HG03469 (cell line): ENCODE data around the gene AP4B1.

Experiments
- ATAC-seq: cut with Tn5 transposase; IDR thresholded peaks from one replicate; pipeline ENCODE4 v1.9.1; 2021; ENCODE audit warnings: mild to moderate bottlenecking, moderate library complexity, moderate number of reproducible peaks; ENCODE audit not compliant: unreplicated experiment

The AP4B1 gene

GRCh38 chr1:113895961-113896360 lies 8.6 kb downstream of the AP4B1 start:
- ATAC-seq, result no peak

DNA sequence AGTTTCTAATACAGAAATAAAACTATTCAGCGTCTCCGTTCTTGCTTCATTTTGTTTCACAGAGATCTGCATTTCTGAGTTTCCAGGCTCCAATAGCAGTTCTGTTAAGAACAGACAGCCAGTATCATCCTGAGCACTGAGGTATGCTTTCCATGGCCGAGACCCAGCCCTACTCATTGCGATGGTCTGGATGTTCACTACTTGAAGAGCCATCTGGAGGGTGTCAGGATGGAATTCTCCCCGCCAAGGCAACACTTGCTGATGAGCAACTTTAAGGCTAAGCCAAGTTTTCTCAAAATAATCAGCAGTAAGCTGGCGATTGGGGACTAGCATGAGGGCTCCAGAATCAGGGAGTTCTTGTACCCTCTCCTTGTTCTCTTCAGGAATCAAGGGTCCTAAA lies 9.5 kb downstream of the AP4B1 start:
- no peak for ATAC-seq

DNA sequence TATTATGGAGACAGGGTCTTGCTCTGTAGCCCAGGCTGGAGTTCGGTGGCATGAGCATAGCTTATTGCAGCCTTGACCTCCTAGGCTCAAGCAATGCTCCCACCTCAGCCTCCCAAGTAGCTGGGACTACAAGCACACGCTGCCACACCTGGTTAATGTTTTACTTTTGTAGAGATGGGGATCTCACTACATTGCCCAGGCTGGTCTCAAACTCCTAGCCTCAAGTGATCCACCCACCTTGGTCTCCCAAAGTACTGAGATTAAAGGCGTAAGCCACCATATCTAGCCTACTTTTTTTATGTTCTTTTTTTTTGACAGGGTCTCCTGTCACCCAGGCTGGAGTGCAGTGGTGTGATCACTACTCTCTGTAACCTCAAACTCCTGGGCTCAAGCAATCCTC lies 11.3 kb downstream of the AP4B1 start:
- no peak for ATAC-seq

DNA sequence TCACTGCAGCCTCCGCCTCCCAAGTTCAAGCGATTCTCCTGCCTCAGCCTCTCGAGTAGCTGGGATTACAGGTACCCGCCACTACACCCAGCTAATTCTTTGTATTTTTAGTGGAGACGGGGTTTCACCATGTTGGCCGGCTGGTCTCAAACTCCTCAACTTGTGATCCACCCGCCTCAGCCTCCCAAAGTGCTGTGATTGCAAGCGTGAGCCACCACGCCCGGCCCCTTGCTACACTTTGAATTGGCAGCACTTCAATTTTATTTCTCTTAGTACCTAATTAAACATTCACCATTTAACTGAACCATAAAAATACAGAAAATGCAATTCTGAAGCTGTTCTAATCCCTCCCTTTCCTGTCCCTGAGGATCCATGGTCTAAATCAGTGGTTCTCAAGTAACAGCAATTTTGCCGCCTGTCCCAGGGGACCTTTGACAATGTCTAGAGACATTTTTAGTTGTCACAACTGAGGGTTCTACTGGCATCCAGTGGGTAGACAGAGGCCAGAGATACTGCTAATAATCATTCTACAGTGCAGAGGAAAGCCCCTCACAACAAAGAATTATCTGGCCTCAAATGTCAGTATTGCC lies 12.9 kb downstream of the AP4B1 start:
- ATAC-seq, result no peak

DNA sequence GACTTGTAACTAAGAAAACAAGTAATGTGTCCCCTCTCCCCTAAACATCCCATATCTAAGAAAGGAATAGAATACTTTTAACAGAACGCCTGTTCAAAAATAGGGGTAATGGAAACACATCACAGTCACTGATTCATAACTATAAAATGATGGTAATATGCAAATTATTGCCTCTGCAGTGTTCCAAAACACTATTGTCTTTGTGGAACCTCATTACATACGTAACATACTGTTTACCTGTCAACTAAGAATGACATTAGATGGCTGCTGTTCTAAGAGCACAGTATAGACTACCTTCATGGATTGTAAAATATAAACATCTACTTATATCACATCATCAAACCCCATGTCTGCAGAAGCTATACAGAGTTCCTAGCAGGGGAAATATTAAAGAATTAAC lies 13.8 kb downstream of the AP4B1 start:
- ATAC-seq, result no peak

- ATAC-seq, result no peak
Observed at GRCh38 chr1:113887402-113888175, 17.0 kb downstream of the AP4B1 start, which contains the start of gene BCL2L15. BCL2L15 (minus strand) TSS chr1:113887581; CDS start chr1:113887375, 206 bp downstream.

GRCh38 chr1:113886417-113887401 lies 17.9 kb downstream of the AP4B1 start:
- no peak for ATAC-seq

DNA sequence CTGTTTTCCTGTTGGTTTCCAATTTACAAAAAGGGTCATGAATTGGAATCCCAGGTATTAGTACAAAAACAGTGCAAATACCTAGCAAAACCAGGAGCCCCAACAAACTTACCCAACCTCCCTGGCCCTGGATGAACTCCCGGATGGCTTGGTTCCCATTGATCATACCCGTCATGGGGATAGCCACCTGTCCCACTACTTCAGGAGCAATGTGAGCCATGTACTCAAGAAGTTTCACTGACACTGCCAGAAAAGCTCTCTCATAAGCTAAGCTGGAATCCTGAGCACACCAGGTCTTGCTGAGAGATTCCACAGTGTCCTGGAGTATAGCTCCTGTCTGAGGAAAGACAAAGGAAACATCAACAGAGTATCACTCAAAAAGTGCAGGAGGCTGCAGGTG lies 22.9 kb downstream of the AP4B1 start:
- no peak for ATAC-seq

GRCh38 chr1:113879739-113880038 lies 24.9 kb downstream of the AP4B1 start:
- ATAC-seq, result no peak

DNA sequence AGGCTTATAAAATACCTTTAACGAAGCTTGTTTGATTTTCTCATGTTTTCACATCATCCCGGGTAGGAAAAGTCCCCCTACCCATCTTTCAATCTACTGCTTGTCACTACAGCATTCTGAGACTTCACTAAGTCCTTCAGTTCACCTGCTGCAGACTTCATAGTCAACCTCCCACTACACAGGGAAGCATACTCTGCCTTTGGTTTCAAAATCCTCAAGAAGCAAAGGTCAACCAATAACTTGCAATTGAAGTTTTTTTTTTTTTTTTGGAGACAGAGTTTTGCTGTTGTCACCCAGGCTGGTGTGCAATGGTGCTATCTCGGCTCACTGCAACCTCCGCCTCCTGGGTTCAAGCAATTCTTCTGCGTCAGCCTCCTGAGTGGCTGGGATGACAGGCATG lies 28.4 kb downstream of the AP4B1 start:
- ATAC-seq, result no peak

- ATAC-seq, result peak; percentile 23
Observed at GRCh38 chr1:113875714-113876113, 28.9 kb downstream of the AP4B1 start.

DNA sequence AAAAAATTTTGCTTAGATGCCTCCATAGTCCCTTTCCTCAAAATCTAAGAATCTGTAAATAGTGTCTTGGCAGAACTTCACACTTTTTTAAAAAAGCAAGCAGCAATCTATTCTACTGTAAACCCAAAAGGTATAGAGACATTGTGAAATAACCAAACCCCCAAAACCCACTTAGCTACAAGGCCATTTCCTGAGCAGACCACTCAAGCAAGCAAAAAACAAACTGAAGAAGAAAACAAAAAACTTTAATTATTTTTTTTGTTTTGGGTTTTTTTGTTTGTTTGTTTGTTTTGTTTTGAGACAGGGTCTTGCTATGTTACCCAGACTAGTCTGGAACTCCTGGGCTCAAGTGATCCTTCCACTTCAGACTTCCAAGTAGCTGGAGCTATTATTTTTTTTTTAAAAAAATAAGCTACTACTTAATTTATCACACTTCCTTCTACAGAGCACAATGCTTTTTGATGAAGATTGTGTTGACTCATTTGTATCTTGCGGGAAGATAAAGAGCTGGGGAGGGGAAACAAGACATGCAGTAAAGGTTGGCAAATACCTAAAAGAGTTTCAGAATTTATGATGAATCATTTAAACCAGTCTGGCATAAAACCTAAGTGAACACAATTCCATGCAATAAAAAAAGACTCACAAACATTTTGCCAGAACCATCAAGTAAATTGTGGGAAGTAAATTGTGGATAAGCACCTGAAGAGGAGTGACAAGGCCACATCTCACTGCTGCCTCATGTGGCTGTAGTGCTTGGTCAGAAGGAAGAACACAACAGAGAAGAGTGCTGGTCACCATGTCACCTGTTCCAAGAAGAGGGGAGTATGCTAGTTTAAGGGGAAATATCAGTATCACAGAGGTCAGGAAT lies 30.4 kb downstream of the AP4B1 start:
- no peak for ATAC-seq

DNA sequence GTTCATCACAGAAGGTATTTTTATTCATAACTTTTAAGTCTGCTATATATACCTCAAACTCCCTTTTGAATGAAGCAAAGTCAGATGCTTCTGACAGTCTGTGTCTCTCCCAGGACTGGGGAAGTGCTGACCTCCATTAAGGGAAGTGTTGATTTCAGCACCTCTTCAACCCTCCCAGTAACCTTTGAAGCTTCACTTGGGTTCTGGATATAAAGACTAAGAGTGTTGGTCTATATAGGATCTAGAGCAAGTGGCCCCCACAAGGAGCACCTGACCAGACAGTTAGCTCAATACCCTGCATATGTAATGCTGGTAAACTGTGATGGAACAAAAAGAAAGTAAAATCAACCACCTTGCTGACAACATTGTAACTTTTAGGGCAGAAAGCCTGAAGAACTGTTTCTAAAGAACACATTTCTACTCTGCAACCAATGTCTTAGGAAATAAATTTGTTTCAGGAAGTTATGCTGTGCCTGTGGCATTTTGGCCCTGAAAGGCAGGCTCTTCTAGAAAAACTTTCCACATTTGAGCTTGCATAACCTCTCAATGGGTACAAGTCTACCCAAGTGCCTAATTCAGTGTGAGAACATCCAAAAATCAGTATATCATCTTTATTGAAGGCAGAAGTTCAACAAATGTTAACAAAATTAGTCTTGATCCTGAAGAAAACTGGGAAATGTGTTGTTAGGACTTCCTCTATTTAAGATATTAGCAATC lies 32.2 kb downstream of the AP4B1 start:
- no peak for ATAC-seq

DNA sequence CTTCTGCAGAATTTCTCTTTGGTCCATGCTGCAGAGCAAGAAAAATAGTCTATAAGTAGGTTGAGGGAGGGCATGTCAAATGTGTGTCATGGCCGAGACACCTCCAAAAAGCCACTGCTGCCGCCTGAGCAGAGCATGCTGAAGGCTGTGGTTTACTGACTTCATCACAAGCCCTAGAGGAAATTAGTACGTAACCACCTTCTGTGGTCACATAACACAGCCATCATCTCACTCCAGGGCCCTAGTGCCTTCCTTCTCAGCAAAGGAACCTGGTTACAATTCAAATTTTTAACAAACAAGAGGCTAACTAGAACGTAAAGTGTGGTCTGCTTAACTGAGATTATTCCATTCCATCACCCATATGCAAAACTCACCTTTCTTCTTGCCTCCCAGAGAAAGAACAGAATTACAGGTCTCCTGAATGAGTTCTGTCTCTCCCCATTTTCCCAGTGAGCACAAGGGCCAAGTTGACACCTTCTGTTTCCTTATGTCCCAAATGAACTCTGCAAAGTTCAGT lies 32.9 kb downstream of the AP4B1 start, which contains the start of gene PTPN22:
TSS of gene PTPN22 (minus strand) at position 116 of the 517 bp plus-strand sequence.
- ATAC-seq, result peak; percentile 85

- no peak for ATAC-seq
Observed at GRCh38 chr1:113870778-113871177, 33.8 kb downstream of the AP4B1 start.

GRCh38 chr1:113868387-113869083 lies 36.1 kb downstream of the AP4B1 start:
- ATAC-seq, result no peak

DNA sequence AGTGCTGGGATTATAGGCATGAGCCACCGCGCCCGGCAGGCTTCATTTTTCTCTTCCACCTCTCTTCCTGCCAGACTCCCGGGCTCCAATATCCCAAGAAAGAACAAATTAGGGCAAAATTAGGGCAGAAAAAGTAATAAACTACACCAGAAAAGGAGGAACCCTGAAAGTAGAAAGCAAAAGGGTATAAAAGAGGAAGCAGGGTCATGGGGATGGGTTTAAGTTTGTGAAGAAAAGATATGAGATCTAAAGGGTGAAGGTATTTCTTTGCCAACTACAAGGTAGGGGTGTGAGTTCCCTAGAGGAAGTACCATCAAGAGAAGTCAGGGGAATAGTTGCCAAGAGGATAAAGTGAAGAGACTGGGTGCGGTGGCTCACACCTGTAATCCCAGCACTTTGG lies 43.0 kb downstream of the AP4B1 start:
- no peak for ATAC-seq

GRCh38 chr1:113860891-113861290 lies 43.7 kb downstream of the AP4B1 start:
- no peak for ATAC-seq
